Loucy (cell line): ENCODE results near the gene CCKAR.
A peak's percentile ranks its signal among the peaks of the same experiment; 100 is the strongest.

Source experiments
- H2AFZ ChIP-seq: fragments of 200-600 bp; sonication (generic); 2 replicates; pipeline ENCODE4 v1.6.0; 2016; ENCODE audit warnings: antibody characterized with exemption, mild to moderate bottlenecking, low read length, moderate library complexity
- H3F3A ChIP-seq: fragments of 200-600 bp; 2 replicates; pipeline ENCODE4 v1.6.0; 2016; ENCODE audit warnings: antibody characterized with exemption, low read depth, mild to moderate bottlenecking
- H3K27me3 ChIP-seq: fragments of 200-600 bp; sonication (generic); 2 replicates; pipeline ENCODE4 v1.6.1; 2014; ENCODE audit warnings: low read length, mild to moderate bottlenecking; ENCODE audit not compliant: insufficient read depth, poor library complexity, severe bottlenecking
- H3K36me3 ChIP-seq: fragments of 200-600 bp; sonication (generic); 2 replicates; pipeline ENCODE4 v1.6.1; 2016; ENCODE audit warnings: low read length; ENCODE audit not compliant: insufficient read depth
- H3K4me1 ChIP-seq: fragments of 200-600 bp; sonication (generic); 2 replicates; pipeline ENCODE4 v1.5.1; 2014; ENCODE audit warnings: low read length, mild to moderate bottlenecking; ENCODE audit not compliant: insufficient read depth, poor library complexity, severe bottlenecking
- H3K4me2 ChIP-seq: fragments of 200-600 bp; sonication (generic); 2 replicates; pipeline ENCODE4 v1.6.0; 2014; ENCODE audit warnings: antibody characterized with exemption, low read length, low read depth, mild to moderate bottlenecking; ENCODE audit not compliant: poor library complexity, severe bottlenecking
- H3K4me3 ChIP-seq: fragments of 200-600 bp; sonication (generic); 2 replicates; pipeline ENCODE4 v1.5.1; 2014; ENCODE audit warnings: low read length, mild to moderate bottlenecking, mixed read lengths; ENCODE audit not compliant: poor library complexity, severe bottlenecking
- H3K79me2 ChIP-seq: fragments of 200-600 bp; sonication (generic); 2 replicates; pipeline ENCODE4 v1.6.1; 2014; ENCODE audit warnings: low read length; ENCODE audit not compliant: insufficient read depth
- H3K9ac ChIP-seq: fragments of 200-600 bp; sonication (generic); 2 replicates; pipeline ENCODE4 v1.6.0; 2014; ENCODE audit warnings: mild to moderate bottlenecking, low read depth, low read length, moderate library complexity; ENCODE audit not compliant: poor library complexity, severe bottlenecking
- H3K9me2 ChIP-seq: fragments of 200-600 bp; sonication (generic); replicated peaks from 2 replicates; pipeline ENCODE4 v1.6.1; 2016; ENCODE audit warnings: low read depth, low read length, mixed read lengths
- H3K9me3 ChIP-seq: fragments of 200-600 bp; sonication (generic); 2 replicates; pipeline ENCODE4 v1.6.1; 2014; ENCODE audit warnings: mild to moderate bottlenecking, antibody characterized with exemption, low read length, low read depth; ENCODE audit not compliant: insufficient read depth
- H4K20me1 ChIP-seq: fragments of 200-600 bp; sonication (generic); 2 replicates; pipeline ENCODE4 v1.6.0; 2014; ENCODE audit warnings: antibody characterized with exemption, low read length, mild to moderate bottlenecking; ENCODE audit not compliant: insufficient read depth, poor library complexity, severe bottlenecking
- CTCF ChIP-seq: fragments of 200-600 bp; sonication (generic); conservative IDR thresholded peaks from 2 replicates; pipeline ENCODE4 v1.5.1; 2014; ENCODE audit warnings: mild to moderate bottlenecking, antibody characterized with exemption, low read length
- EZH2phosphoT487 ChIP-seq: fragments of 200-600 bp; IDR thresholded peaks from 2 replicates; pipeline ENCODE4 v1.6.1; 2018; ENCODE audit warnings: antibody characterized with exemption, mild to moderate bottlenecking, moderate library complexity, borderline replicate concordance

The CCKAR gene

DNA sequence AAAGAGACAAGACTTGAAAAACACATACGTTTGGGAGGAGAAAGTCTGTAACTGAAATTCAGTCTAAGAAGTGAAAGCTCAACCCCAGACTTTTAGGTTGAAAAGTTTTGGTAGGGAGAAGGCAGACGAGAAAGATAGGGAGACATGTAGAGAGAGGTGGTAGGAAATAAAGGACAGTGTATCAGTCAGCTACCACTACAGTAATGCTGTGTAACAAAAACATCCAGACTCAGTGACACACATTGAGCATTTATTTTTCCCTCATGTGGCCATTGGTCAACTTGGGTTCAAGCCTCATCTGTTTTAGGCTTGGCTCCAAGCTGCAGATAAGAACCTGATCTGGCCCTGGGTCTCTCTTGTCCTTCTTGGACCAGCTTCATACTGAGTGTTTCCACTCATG lies 26.9 kb downstream of the CCKAR start:
- H3K9ac ChIP-seq: no peak overlapping the region

GRCh38 chr4:26462874-26463273 lies 27.4 kb downstream of the CCKAR start:
- H3K9ac ChIP-seq: no peak overlapping the region
- no peaks in the 10 kb centered on the region for H3F3A ChIP-seq
- no peaks in the 10 kb centered on the region for H3K27me3 ChIP-seq
- H2AFZ ChIP-seq: no peak overlapping the region
- H3K9me2 ChIP-seq: no peaks in the 10 kb centered on the region
- H3K4me1 ChIP-seq: peaks cover 7% of the 10 kb centered on the region
- no peaks in the 10 kb centered on the region for H4K20me1 ChIP-seq
- H3K79me2 ChIP-seq: no peaks in the 10 kb centered on the region
- H3K36me3 ChIP-seq: no peaks in the 10 kb centered on the region
- H3K9me3 ChIP-seq: no peaks in the 10 kb centered on the region
- no peak for TF ChIP-seq EZH2phosphoT487
- no peak overlapping the region for H3K4me3 ChIP-seq
- no peak overlapping the region for H3K4me2 ChIP-seq

More for the DNA sequence above, 26.9 kb downstream of the CCKAR start:
- no peak overlapping the region for H3K4me2 ChIP-seq
- H4K20me1 ChIP-seq: no peaks in the 10 kb centered on the region
- H3K4me1 ChIP-seq: peaks cover 2% of the 10 kb centered on the region
- no peak overlapping the region for H3K4me3 ChIP-seq
- no peak overlapping the region for H2AFZ ChIP-seq
- TF ChIP-seq EZH2phosphoT487 (no peak), CTCF (no peak)
- no peaks in the 10 kb centered on the region for H3K79me2 ChIP-seq
- H3K36me3 ChIP-seq: no peaks in the 10 kb centered on the region
- H3K27me3 ChIP-seq: no peaks in the 10 kb centered on the region
- no peaks in the 10 kb centered on the region for H3F3A ChIP-seq
- H3K9me2 ChIP-seq: no peaks in the 10 kb centered on the region
- no peaks in the 10 kb centered on the region for H3K9me3 ChIP-seq

DNA sequence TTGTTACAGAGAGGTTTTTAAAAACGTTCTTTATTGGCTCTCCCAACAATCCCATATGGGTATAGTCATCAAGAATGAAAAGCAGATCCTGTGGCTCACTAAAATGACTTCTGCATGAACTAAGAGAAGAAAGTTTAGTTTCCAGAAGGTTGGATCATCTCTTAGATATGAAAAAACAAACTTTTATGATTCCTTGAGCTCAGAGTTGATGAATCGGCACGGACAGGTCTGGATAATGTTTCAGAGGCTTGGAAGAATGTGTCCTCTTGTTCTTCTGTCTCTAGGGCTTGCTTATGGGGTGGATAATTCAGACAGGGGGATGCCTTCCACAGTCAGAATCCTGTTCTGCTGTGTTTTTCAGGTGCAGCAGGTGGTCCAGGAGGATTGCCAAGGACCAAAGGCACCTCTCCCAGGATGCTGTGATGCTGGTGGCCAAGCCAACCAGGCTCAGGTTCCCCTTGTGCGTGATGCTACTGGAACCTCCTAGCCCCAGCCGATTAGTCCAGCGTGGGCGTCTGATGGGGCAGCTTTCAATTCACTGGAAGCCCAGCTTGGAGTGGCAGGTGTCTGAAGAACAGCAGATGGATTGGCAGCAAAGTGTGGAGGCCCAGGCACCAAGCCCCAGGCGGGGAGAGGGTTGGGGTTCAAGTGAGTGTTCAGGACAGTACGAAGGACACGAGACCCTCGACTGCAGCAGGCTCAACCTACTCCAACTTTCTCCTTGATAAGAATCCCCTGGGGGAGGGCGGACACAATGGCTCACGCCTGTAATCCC lies 30.3 kb downstream of the CCKAR start:
- Histone ChIP-seq H3K9me2 (no peaks in the 10 kb centered on the region), H3F3A (no peaks in the 10 kb centered on the region), H4K20me1 (no peaks in the 10 kb centered on the region), H2AFZ (0 out of 2 replicates have a peak overlapping the region, but pooled peaks have one; percentile 1), H3K4me3 (no peak overlapping the region), H3K4me1 (peaks cover 13% of the 10 kb centered on the region), H3K27me3 (no peaks in the 10 kb centered on the region), H3K9ac (no peak overlapping the region), H3K4me2 (no peak overlapping the region), H3K79me2 (no peaks in the 10 kb centered on the region), H3K36me3 (no peaks in the 10 kb centered on the region), H3K9me3 (no peaks in the 10 kb centered on the region)
- TF ChIP-seq CTCF (no peak), EZH2phosphoT487 (no peak)
